Stimulated activated CD4-positive, alpha-beta T cell treated with anti-CD3 and anti-CD28 coated beads, Interleukin-15, amount 100 ng/mL, for 1 hour (primary cell): ENCODE data around the gene SCOC.

Experiments
- DNase-seq, 2 donors: peaks; one replicate each; pipeline ENCODE4 v3.0.0-alpha.2; 2020; ENCODE audit warnings: low read depth in 1 of 2, low spot score in 1 of 2

The SCOC gene

GRCh38 chr4:140373328-140374129 lies at the start of gene SCOC:
TSS of gene SCOC (plus strand) at chr4:140373646. CDS start at chr4:140379171, 5,525 bp downstream.
- peak; percentile 87 to 91 for DNase-seq

- DNase-seq: no peak
Measured at GRCh38 chr4:140326395-140326993, 47.0 kb upstream of the SCOC start.

DNA sequence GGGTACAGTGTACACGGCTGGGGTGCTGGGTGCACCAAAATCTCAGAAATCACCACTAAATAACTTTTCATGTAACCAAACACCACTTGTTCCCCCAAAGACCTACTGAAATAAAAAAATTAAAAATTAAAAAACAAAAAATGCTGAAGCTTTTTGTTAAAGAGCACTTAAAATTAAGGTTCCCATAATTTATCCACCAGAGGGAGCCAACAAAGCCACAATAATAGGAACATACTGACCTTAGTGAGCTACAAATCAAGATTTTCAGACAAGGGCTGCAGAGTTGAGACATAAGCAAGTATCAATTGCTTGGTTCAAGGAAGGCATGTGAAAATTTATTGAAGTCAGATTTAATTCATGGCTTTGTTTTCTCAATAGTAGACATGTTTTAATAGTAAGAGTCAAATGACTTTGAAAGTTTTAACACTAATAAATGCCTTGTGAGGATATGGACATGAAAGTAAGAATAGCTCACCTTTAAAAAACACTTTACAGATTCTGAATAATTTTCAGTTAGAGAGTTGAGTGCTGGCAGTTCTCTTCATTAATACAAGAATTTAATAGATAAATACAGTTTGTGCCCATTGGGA lies 43.0 kb upstream of the SCOC start:
- DNase-seq: no peak

- no peak for DNase-seq
Measured at GRCh38 chr4:140331245-140331644, 42.2 kb upstream of the SCOC start.

DNA sequence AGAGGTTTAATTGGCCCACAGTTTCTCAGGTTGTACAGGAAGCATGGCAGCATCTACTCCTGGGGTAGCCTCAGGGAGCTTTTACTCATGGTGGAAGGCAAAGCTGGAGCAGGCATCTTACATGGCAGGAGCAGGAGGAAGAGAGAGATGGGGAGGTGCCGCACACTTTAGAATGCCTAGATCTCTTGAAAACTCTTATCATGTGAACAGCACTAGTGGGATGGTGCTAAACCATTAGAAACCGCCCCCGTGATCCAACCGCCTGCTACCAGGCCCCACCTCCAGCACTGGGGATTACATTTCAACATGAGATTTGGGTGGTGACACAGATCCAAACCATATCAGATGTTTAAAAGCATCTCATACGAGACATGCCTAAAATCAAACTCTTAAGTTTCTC lies 41.6 kb upstream of the SCOC start:
- no peak for DNase-seq

GRCh38 chr4:140332734-140333133 lies 40.7 kb upstream of the SCOC start:
- no peak for DNase-seq

- no peak for DNase-seq
Measured at GRCh38 chr4:140333523-140333922, 39.9 kb upstream of the SCOC start.

DNA sequence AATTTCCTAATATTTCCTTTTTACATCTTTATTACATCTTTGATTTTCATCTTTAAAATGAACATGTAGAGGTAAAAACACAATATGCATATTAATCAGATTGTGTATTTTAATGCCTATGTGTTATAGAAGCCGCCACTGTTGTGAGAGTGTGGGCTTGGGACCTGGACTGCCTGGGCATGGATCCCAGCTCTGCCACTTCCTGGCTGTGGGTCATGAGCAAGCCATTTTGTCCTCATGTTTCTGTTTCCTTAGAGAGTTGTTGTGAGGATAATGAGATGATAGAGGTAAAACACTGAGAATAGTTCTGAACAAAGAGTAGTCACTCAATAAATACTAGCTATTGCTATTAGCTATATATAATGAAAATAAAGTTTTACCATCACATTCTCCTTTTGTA lies 38.4 kb upstream of the SCOC start:
- no peak for DNase-seq

- no peak for DNase-seq
Measured at GRCh38 chr4:140336730-140337129, 36.7 kb upstream of the SCOC start.

GRCh38 chr4:140342620-140343019 lies 30.8 kb upstream of the SCOC start:
- DNase-seq: no peak

- no peak for DNase-seq
Measured at GRCh38 chr4:140343303-140343702, 30.1 kb upstream of the SCOC start.

DNA sequence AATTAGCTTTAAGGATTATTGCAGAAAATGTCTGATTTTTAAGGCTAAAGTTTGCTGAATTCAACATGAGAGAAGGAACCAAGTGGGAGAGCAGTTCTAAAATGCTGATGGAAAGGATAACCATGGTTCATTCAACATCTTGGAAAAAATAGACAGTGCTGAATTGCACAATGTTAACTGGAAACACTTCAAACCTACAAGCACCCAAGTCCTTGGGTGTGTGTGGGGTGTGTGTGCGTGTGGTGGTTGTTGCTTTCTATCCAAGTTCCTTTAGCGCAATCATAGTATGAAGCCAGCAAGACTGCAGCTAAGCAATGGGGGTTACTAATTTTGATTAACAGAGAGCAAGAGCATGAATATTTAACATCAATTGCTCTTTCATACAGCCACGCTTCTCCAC lies 29.3 kb upstream of the SCOC start:
- no peak for DNase-seq

DNA sequence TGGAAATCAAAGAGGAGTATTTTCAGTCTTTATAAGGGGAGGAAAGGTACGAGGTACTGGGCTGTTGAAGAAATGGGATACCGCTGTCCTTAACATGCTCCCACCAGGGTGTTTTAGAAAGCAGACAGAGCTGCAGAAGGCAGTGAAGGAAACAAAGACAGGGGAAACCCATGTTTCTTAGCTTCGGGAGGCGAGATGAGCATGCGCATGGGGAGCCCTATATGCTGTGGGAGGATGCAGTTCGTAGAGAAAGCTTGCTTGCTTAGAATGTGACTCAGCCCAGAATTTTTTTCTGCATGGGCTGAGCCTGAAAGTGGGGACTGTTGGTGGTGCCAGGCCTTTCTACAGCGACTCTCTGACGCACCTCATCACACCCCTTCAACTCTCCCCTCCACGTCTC lies 28.8 kb upstream of the SCOC start:
- no peak for DNase-seq

DNA sequence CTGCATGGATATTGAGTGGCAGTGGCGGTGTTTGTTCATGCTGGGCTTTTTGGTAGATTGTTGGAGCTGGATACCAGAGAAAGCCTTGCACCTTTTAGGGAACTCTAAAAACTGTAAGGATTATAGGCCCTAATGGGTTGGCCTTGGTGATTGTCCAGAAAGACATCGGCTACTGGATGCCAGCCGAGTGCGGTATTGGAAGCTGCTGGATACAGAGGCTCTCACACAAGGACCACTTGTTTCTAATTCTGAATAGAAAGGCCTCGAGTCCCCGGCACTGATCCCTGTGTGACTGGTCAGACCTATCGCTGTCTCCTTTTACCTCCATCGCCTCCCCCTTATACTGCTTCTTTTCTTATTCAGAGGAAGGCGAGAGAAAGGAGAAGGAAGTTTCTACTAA lies 27.3 kb upstream of the SCOC start:
- DNase-seq: no peak

- DNase-seq: no peak
Measured at GRCh38 chr4:140349816-140350215, 23.6 kb upstream of the SCOC start.

DNA sequence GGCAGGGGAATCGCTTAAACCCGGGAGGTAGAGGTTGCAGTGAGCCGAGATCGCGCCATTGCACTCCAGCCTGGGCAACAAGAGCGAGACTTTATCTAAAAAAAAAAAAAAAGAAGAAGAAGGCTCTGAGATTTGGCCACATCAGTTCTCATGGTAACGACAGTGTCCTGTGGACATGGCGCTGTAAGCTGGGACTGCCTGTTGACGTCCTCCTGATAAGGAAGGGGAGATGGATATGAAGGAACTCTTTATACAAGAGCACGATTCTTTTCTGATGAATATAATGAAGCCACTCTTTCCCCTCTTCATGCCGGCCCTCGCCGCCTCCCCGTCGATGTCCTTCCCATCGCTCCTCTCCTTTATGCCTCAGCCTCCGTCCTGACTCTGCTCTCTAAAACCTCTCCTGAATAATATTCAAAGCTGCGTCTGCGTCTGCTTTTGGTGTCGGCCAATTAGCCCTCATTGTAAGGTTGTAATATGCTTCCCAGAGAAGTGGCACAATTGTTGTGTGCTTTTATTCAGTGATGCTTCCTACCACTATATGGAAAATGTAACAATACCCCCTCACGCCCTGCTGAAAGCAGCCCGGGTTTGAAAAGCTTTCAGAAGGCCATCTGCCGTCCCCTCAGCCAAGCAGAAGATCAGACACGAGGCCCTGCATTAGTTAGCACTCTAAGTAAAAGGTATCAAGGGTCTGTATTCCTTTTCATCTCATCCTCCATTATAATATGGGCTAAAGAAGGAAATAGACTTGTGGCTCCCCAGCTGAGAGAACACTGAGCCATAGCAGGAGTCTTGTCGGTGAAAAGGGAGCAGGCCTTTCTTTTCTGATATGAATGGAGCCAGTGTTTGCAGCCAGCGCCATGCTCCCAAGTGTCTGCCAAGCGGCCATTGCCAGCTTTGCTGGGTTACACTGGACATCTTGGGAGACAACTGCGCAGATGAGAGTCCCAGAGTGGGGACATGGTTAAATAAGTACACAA lies 22.1 kb upstream of the SCOC start:
- no peak for DNase-seq

GRCh38 chr4:140353786-140354185 lies 19.7 kb upstream of the SCOC start:
- DNase-seq: no peak

DNA sequence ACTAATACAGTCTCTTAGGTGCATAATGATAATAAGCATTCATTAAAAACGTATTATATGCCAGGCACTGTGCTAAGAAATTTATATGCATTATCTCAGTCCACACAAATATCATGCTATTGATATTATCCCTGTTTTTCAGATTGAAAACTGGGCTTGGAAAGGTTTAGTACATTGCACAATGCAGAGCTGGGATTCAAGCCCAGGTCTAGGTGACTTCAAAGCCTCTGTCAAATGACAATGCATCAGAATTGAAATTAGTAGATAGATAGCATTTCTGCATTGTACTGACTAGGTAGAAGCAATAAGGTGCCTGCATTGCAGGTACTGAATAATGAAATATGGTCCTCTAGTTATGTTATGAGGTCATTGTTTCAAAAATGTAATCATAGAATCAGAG lies 18.2 kb upstream of the SCOC start:
- no peak for DNase-seq

DNA sequence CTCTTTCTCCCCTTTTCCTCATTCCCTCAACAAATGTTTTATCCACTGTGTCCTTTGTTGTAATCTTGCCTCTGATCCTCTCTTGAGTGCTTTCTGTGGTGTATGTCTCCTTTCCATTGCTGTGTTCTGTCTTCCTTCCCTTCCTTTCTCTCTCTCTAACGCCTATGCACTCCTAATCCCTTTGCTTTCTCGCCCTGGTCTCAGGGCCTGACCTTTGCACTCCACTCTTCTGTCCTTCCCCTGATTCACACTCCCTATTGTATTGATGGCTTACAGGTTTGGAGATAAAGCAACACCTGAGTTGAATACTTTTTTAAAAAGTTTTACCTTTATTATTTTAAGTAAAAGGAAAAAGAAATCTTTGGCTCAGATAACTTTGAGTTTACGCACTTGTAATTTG lies 15.6 kb upstream of the SCOC start:
- DNase-seq: no peak

- no peak for DNase-seq
Measured at GRCh38 chr4:140358281-140358680, 15.2 kb upstream of the SCOC start.
